ENCODE results near the gene SNX32.

Gene SNX32

GRCh38 chr11:65869643-65870306 is 36.0 kb downstream of the SNX32 start:
- no peak for DNase-seq

GRCh38 chr11:65870307-65870658 is 36.5 kb downstream of the SNX32 start:
- no peak for DNase-seq

- DNase-seq = no peak
Observed at GRCh38 chr11:65870706-65871681, 37.2 kb downstream of the SNX32 start.

- no peak for DNase-seq
Observed at GRCh38 chr11:65871811-65872548, 38.2 kb downstream of the SNX32 start.

- no peak for DNase-seq
Observed at GRCh38 chr11:65872586-65873317, 39.0 kb downstream of the SNX32 start, which contains the start of gene EFEMP2. Gene EFEMP2 (minus strand): TSS chr11:65872800. CDS start chr11:65872354, 446 bp downstream.

- peak; percentile 100 for DNase-seq
Observed at GRCh38 chr11:65873318-65874156, 39.8 kb downstream of the SNX32 start.

- no peak for DNase-seq
Observed at GRCh38 chr11:65879617-65880016, 45.9 kb downstream of the SNX32 start, which contains the start of gene CTSW. Gene CTSW (plus strand): TSS chr11:65879837. CDS start chr11:65879855, 18 bp downstream.

- DNase-seq = no peak
Observed at GRCh38 chr11:65880027-65880426, 46.3 kb downstream of the SNX32 start.

GRCh38 chr11:65880844-65881421 is 47.2 kb downstream of the SNX32 start:
- DNase-seq = no peak

- DNase-seq = no peak
Observed at GRCh38 chr11:65882120-65883057, 48.6 kb downstream of the SNX32 start.

GRCh38 chr11:65883058-65883761 is 49.4 kb downstream of the SNX32 start:
- no peak for DNase-seq

- DNase-seq = no peak
Observed at GRCh38 chr11:65883786-65884715, 50.3 kb downstream of the SNX32 start.

GRCh38 chr11:65884716-65885092 is 50.9 kb downstream of the SNX32 start:
- peak; percentile 92 for DNase-seq

- no peak for DNase-seq
Observed at GRCh38 chr11:65885231-65885630, 51.5 kb downstream of the SNX32 start.

- no peak for DNase-seq
Observed at GRCh38 chr11:65885808-65886536, 52.2 kb downstream of the SNX32 start.

- no peak for DNase-seq
Observed at GRCh38 chr11:65886826-65887722, 53.3 kb downstream of the SNX32 start.

Measured in activated CD8-positive, alpha-beta memory T cell treated with anti-CD3 and anti-CD28 coated beads for 24 hours (primary cell).